ENCODE measurements around the gene NPTX2.

NPTX2 gene

GRCh38 chr7:98655611-98656010 is 38.5 kb downstream of the NPTX2 start:
- no peak for DNase-seq

- DNase-seq, result no peak
Measured at GRCh38 chr7:98656899-98657298, 39.8 kb downstream of the NPTX2 start.

- DNase-seq, result no peak
Measured at GRCh38 chr7:98657736-98658135, 40.7 kb downstream of the NPTX2 start.

DNA sequence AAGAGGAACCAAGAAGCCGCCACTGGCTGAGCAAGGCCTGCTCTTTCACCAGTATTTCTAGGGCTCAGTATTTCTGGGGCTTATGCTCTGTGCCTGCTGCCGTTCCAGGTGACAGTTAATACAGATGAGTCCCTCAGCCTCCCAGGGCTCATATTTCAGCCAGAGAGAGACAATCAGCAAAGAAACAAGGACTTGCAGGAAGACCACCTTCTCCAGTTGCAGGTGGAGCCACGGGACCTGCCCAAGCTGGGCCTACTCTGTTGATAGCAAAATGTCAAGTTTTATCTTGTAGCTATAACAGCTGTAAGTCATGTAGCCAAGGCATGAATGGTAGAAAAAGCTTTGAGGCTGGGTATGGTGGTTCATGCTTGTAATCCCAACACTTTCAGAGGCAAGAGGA is 42.7 kb downstream of the NPTX2 start:
- no peak for DNase-seq

DNA sequence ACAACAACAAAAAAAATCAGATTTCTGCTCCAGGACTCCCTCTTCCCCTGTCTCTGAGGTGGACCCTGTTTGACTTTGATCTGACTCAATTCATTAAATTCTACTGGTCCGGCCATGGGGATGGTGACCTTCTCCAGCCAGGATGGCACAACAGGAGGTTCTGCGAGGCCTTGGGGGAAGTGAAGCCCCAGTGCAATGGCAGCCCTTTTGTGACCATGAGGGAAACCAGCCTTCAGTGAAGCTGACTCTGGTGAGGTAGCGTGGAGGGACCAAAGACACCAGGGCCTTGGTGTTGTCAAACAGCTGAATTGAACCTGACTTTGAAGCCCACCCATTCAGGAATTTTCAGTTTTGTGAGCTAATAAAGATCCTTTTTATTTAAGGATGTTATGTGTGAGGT is 44.5 kb downstream of the NPTX2 start:
- no peak for DNase-seq

DNA sequence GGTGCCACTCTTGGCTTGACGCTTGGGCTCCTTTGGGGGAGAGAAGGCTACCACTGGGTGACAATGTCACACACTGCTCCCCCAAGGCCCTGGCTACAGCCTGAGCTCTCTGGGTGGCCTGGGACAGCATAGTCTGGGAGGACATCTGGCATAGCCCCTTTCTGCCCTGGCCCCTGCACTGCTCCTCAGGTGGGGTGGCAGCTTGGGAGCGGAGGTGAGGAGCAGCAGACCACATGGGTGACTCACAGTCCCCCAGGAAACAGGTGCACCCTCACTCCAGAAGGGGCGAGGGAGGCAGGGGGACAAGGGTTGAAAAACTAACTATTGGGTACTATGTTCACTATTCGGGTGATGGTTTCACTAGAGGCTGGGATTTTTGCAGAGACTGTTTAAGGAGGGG is 45.2 kb downstream of the NPTX2 start:
- DNase-seq, result no peak

DNA sequence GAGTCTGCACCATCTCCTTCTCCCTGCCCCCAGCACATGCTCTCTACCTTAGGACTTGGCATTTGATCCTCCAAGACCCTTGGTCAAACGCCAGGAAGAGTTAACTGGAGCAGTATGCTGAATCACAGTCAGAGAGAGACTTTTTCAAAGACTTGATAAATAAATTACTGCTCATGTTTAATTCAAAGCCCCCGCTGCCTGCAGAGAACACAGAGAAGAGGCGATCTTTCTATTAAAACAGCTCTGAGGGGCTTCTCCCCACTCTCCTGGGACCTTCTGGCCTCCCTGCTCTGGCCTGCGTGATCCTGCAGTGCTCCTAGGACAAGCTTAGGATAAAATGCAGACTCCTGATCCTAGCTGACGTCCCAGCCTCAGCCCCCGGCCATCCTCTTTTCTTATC is 47.8 kb downstream of the NPTX2 start:
- no peak for DNase-seq

GRCh38 chr7:98668255-98668654 is 51.2 kb downstream of the NPTX2 start:
- DNase-seq, result no peak

DNA sequence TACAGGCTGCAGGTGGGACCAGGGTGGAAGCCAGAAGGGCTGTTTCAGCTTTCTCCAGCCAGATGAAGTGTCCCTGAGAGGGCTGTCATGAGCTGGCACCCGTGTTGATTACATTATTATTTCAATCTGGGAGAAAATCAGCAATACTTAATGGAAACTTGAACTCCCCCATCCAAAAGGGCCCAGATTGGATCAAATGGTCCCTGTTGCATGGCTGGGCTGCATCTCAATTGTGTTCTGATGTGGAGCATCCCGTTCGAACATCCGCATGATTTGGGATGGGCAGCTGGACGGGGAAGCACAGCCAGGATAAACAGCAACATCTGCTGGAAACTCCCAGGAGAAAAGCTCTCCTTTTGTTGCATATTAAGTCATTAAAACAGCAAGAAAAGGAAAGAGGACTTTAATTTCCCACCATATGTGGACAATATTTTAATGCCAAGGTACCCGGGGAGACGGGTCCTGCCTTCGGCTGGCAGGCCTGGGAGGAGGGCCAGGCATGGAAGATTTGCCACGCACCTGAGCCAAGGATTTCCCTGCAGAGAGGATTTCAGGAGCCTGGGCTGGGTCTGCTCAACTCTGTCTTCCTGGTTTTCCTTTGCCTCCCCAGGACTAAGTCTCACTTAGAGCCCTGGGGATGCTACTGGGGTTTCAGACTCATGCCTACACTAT is 52.4 kb downstream of the NPTX2 start:
- no peak for DNase-seq

GRCh38 chr7:98670186-98670585 is 53.1 kb downstream of the NPTX2 start:
- no peak for DNase-seq

- DNase-seq, result no peak
Measured at GRCh38 chr7:98671733-98672331, 54.7 kb downstream of the NPTX2 start.

- DNase-seq, result no peak
Measured at GRCh38 chr7:98674461-98674860, 57.4 kb downstream of the NPTX2 start.

DNA sequence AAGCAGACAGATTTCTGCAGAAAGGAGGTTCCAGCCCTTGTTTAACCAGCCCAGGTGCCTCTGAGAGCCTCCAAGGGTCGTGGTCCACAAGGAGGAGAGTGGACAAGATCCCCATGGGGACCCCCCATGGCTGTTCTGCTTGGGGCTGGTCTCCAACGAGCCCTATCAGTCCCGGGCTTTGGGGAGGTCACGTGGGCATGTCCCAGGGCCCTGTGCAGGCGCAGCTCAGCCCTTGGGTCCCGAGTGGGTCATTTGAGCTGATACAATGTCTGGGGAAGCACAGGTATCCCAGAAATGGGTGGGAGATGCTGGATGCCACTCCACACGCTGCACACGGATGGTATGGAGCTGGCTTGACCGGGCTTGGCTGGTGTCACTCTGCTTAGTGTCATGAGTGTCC is 57.8 kb downstream of the NPTX2 start:
- DNase-seq, result no peak

DNA sequence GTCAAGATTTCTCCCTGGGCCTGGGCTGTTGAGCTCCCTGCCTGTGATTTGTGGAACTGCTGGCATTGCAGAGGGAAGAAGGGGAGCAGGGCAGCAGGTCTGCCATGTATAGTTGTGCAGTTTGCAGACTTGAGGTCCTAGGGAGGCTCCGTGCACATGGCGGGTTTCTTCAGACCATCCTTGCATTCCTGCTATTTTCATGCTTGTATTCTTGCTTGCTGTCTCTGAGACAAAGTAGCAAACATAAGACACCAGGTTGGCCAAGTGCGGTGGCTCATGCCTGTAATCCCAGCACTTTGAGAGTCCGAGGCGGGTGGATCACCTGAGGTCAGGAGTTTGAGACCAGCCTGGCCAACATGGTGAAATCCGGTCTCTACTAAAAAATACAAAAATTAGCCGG is 61.1 kb downstream of the NPTX2 start:
- DNase-seq, result no peak

All from stimulated activated naive CD4-positive, alpha-beta T cell (primary cell).